HepG2 (cell line): ENCODE data around the gene TOMM6. TPM values are rescaled to one million over a fixed set of nuclear protein-coding genes. Genes with fewer than 3 reads are reported as not detected.

ENCODE experiments used
- ATAD3A ChIP-seq: sonication (generic); formaldehyde crosslinking; IDR thresholded peaks from 2 replicates; pipeline ENCODE4 v1.4.0; 2020; ENCODE audit warnings: missing genetic modification reagents
- CBFB ChIP-seq: sonication (generic); formaldehyde crosslinking; IDR thresholded peaks from 2 replicates; pipeline ENCODE4 v1.4.0; 2020; ENCODE audit warnings: missing genetic modification reagents
- CREB1 ChIP-seq, 2 experiments: fragments of 450-650 bp in 1 of 2; IDR thresholded peaks; 2 replicates each; pipeline ENCODE4 v1.6.1; 2016 to 2017; ENCODE audit warnings: control low read depth in 1 of 2, mild to moderate bottlenecking in 1 of 2, missing compliant biosample characterization in 1 of 2, missing genetic modification characterization in 1 of 2
- EP300 ChIP-seq, 3 experiments: sonication (generic) in 1 of 3; formaldehyde crosslinking in 1 of 3; IDR thresholded peaks; 2 replicates each; pipeline versions ENCODE4 v1.5.1 to v1.6.1; 2011 to 2020; ENCODE audit warnings: low read depth in 2 of 3, low read length in 2 of 3, borderline replicate concordance in 1 of 3, improper control_type of control experiment in 1 of 3, mild to moderate bottlenecking in 1 of 3, missing genetic modification reagents in 1 of 3, moderate library complexity in 1 of 3
- HDAC6 ChIP-seq: fragments of 200-600 bp; sonication (generic); IDR thresholded peaks from 2 replicates; pipeline ENCODE4 v1.7.0; 2017; ENCODE audit warnings: mild to moderate bottlenecking, antibody characterized with exemption, low read length, low read depth
- HMG20A ChIP-seq: IDR thresholded peaks from 2 replicates; pipeline ENCODE4 v1.6.1; 2016; ENCODE audit warnings: borderline replicate concordance
- JUNB ChIP-seq: sonication (generic); formaldehyde crosslinking; IDR thresholded peaks from 2 replicates; pipeline ENCODE4 v1.8.0; 2022; ENCODE audit warnings: missing genetic modification reagents, mild to moderate bottlenecking, borderline replicate concordance
- MAZ ChIP-seq, 2 experiments: sonication (generic) in 1 of 2; formaldehyde crosslinking in 1 of 2; IDR thresholded peaks; 2 replicates each; pipeline versions ENCODE4 v1.5.0 to v1.6.1; 2012 to 2020; ENCODE audit warnings: low read depth in 2 of 2, mild to moderate bottlenecking in 2 of 2, borderline replicate concordance in 1 of 2, improper control_type of control experiment in 1 of 2, low read length in 1 of 2, missing genetic modification reagents in 1 of 2, moderate library complexity in 1 of 2
- MED1 ChIP-seq: sonication (generic); formaldehyde crosslinking; IDR thresholded peaks from 2 replicates; pipeline ENCODE4 v1.4.0; 2020; ENCODE audit warnings: missing genetic modification reagents
- MXI1 ChIP-seq: IDR thresholded peaks from 3 replicates; pipeline ENCODE4 v1.6.1; 2012; ENCODE audit warnings: low read depth, low read length, inconsistent platforms, borderline replicate concordance
- NFYC ChIP-seq: IDR thresholded peaks from 2 replicates; pipeline ENCODE4 v1.6.1; 2016; ENCODE audit warnings: missing genetic modification reagents, missing compliant biosample characterization
- NR2F1 ChIP-seq, 2 experiments: fragments of 450-650 bp in 1 of 2; formaldehyde crosslinking in 1 of 2; IDR thresholded peaks; 2 replicates each; pipeline versions ENCODE4 v1.5.0 to v1.6.1; 2016 to 2020; ENCODE audit warnings: mild to moderate bottlenecking in 1 of 2, missing compliant biosample characterization in 1 of 2, missing genetic modification reagents in 1 of 2, moderate library complexity in 1 of 2
- NR2F6 ChIP-seq, 2 experiments: IDR thresholded peaks; 2 replicates each; pipeline ENCODE4 v1.6.1; 2016; ENCODE audit warnings: antibody characterized with exemption in 1 of 2, mild to moderate bottlenecking in 1 of 2
- RBFOX2 ChIP-seq: fragments of 200-400 bp; formaldehyde crosslinking; IDR thresholded peaks from 2 replicates; pipeline ENCODE4 v1.6.1; 2017; ENCODE audit warnings: low read depth, mild to moderate bottlenecking, low read length
- SIX4 ChIP-seq: sonication (generic); formaldehyde crosslinking; IDR thresholded peaks from 2 replicates; pipeline ENCODE4 v1.4.0; 2020; ENCODE audit warnings: missing genetic modification reagents
- SNRNP70 ChIP-seq: fragments of 200-400 bp; formaldehyde crosslinking; IDR thresholded peaks from 2 replicates; pipeline ENCODE4 v1.6.1; 2017; ENCODE audit warnings: mild to moderate bottlenecking, low read depth, low read length, moderate library complexity
- TAF15 ChIP-seq: fragments of 200-400 bp; formaldehyde crosslinking; IDR thresholded peaks from one replicate; pipeline ENCODE4 v1.6.1; 2018; ENCODE audit warnings: mild to moderate bottlenecking, low read depth, low read length; ENCODE audit not compliant: poor library complexity, severe bottlenecking
- THAP11 ChIP-seq: IDR thresholded peaks from 2 replicates; pipeline ENCODE4 v1.6.1; 2016; ENCODE audit warnings: missing biosample characterization, missing genetic modification reagents
- TMF1 ChIP-seq: sonication (generic); formaldehyde crosslinking; IDR thresholded peaks from 2 replicates; pipeline ENCODE4 v1.8.1; 2022; ENCODE audit warnings: low read depth, missing genetic modification reagents
- ZBTB2 ChIP-seq: sonication (generic); formaldehyde crosslinking; IDR thresholded peaks from 2 replicates; pipeline ENCODE4 v1.8.0; 2022; ENCODE audit warnings: low read depth, missing genetic modification reagents
- ZNF207 ChIP-seq: fragments of 450-650 bp; IDR thresholded peaks from 2 replicates; pipeline ENCODE4 v1.6.1; 2016; ENCODE audit warnings: antibody characterized with exemption, borderline replicate concordance
- ZNF607 ChIP-seq: sonication (generic); formaldehyde crosslinking; IDR thresholded peaks from 2 replicates; pipeline ENCODE4 v1.5.1; 2020; ENCODE audit warnings: missing genetic modification reagents, mild to moderate bottlenecking, borderline replicate concordance
- ZNF660 ChIP-seq: sonication (generic); formaldehyde crosslinking; IDR thresholded peaks from 2 replicates; pipeline ENCODE4 v1.5.1; 2020; ENCODE audit warnings: mild to moderate bottlenecking, low read depth, missing genetic modification reagents, borderline replicate concordance
- ZNF7 ChIP-seq: IDR thresholded peaks from 2 replicates; pipeline ENCODE4 v1.6.1; 2016; ENCODE audit warnings: missing biosample characterization, missing genetic modification reagents
- ZNF740 ChIP-seq: sonication (generic); formaldehyde crosslinking; IDR thresholded peaks from 2 replicates; pipeline ENCODE4 v1.4.0; 2020; ENCODE audit warnings: missing genetic modification reagents
- ZNF75D ChIP-seq: sonication (generic); formaldehyde crosslinking; IDR thresholded peaks from 2 replicates; pipeline ENCODE4 v1.8.1; 2023; ENCODE audit warnings: missing genetic modification reagents, mild to moderate bottlenecking, borderline replicate concordance
- ZZZ3 ChIP-seq: sonication (generic); formaldehyde crosslinking; IDR thresholded peaks from 2 replicates; pipeline ENCODE4 v1.4.0; 2020; ENCODE audit warnings: missing genetic modification reagents, mild to moderate bottlenecking, borderline replicate concordance
- polyA plus RNA-seq, 8 experiments: library from polyadenylated mRNA; depleted of rRNA in 3 of 8; stranded (reverse) in 7 of 8; unstranded in 1 of 8; fragments of >200 nt; fragmentation: Illumina TruSeq in 4 of 8; extraction: Trizol in 4 of 8; gene quantifications; 2 replicates each; pipeline versions ENCODE4 v1.2.1 to v1.2.3, GENCODE V29; 2011 to 2016; ENCODE audit warnings: low read depth in 4 of 8, missing spikeins in 1 of 8, mixed read lengths in 1 of 8; ENCODE audit not compliant: insufficient read depth in 1 of 8
- total RNA-seq, 5 experiments: library from RNA; depleted of rRNA; stranded (reverse); fragments of >200 nt; fragmentation: Illumina TruSeq; extraction: Trizol; gene quantifications; 2 replicates each; pipeline ENCODE4 v1.2.3, GENCODE V29; 2016; ENCODE audit warnings: low read depth in 1 of 5

The TOMM6 gene
- total and polyA plus RNA-seq, 2 of the 13 experiments (the other 11 are each of a cell fraction or from before 2014, with no cell fraction given) = 320 to 321 TPM

- TF ChIP-seq ZBTB2 (CRISPR knock-in tag) (no peak; the same call in 1 of the 2 replicates), ZNF7 (CRISPR knock-in tag) (no peak), ATAD3A (CRISPR knock-in tag) (no peak), MXI1 (no peak), MED1 (CRISPR knock-in tag) (peak; percentile 80), ZNF660 (CRISPR knock-in tag) (no peak), SIX4 (CRISPR knock-in tag) (0 out of 2 replicates have a peak, but pooled peaks have one; percentile 67), NFYC (CRISPR knock-in tag) (peak; percentile 21; the same call in 1 of the 2 replicates), CBFB (CRISPR knock-in tag) (peak; percentile 89), EP300 (IDR thresholded peaks at IDR 0.05; ENCODE audit: low read depth in 2 of 2, low read length in 2 of 2) (peak; percentile 94; a peak in 3 of 4 replicates), EP300 (CRISPR knock-in tag; IDR thresholded peaks at IDR 0.05; ENCODE audit: borderline replicate concordance) (peak; percentile 95), HMG20A (CRISPR knock-in tag) (peak; percentile 88), SNRNP70 (no peak), NR2F6 (IDR thresholded peaks at IDR 0.05) (peak; percentile 94), NR2F6 (CRISPR knock-in tag; IDR thresholded peaks at IDR 0.05) (peak; percentile 88), ZNF207 (no peak), THAP11 (CRISPR knock-in tag) (peak; percentile 85), JUNB (CRISPR knock-in tag) (peak; percentile 41; the same call in 1 of the 2 replicates), ZNF740 (no peak), TMF1 (peak; percentile 73; the same call in 1 of the 2 replicates), MAZ (IDR thresholded peaks at IDR 0.05; ENCODE audit: borderline replicate concordance, low read depth, low read length) (no peak), MAZ (CRISPR knock-in tag; IDR thresholded peaks at IDR 0.05; ENCODE audit: low read depth) (peak; percentile 85), ZNF75D (CRISPR knock-in tag) (no peak), RBFOX2 (no peak; the same call in 1 of the 2 replicates), HDAC6 (no peak), ZZZ3 (CRISPR knock-in tag) (no peak), ZNF607 (CRISPR knock-in tag) (no peak), TAF15 (no peak), CREB1 (IDR thresholded peaks at IDR 0.05) (no peak), CREB1 (CRISPR knock-in tag; IDR thresholded peaks at IDR 0.05) (peak; percentile 81), NR2F1 (CRISPR knock-in tag; IDR thresholded peaks at IDR 0.05) (peak; percentile 13 to 65; a peak in 3 of 4 replicates)
Observed at GRCh38 chr6:41747256-41748101, 40.0 kb upstream of the TOMM6 start, which contains the start of gene PGC (continued).
